ENCODE measurements around the gene ST7.

DNA sequence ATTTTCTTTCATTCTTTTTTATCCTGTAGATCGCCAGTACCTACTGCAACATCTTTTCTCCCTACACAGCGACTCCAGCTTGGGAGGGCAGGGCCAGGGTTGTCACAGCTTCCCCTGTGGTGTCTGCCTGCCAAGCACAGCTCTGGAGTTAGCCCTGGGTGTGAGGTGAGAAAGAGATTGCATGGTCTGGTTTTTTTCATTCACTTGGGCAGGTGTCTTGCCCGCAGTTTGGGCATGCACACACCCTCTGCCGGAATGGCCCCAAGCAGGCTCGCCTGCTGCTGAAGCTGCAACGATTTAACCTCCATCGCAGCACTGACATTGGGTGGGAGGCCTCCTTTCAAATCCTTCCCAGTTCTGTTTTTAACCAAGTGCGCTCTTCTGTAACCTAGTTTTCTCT, 236.8 kb downstream of the ST7 start:
- no peak for TF ChIP-seq POLR2A (IDR thresholded peaks at IDR 0.05)
- TF ChIP-seq, protein P1, sequence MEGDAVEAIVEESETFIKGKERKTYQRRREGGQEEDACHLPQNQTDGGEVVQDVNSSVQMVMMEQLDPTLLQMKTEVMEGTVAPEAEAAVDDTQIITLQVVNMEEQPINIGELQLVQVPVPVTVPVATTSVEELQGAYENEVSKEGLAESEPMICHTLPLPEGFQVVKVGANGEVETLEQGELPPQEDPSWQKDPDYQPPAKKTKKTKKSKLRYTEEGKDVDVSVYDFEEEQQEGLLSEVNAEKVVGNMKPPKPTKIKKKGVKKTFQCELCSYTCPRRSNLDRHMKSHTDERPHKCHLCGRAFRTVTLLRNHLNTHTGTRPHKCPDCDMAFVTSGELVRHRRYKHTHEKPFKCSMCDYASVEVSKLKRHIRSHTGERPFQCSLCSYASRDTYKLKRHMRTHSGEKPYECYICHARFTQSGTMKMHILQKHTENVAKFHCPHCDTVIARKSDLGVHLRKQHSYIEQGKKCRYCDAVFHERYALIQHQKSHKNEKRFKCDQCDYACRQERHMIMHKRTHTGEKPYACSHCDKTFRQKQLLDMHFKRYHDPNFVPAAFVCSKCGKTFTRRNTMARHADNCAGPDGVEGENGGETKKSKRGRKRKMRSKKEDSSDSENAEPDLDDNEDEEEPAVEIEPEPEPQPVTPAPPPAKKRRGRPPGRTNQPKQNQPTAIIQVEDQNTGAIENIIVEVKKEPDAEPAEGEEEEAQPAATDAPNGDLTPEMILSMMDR (IDR thresholded peaks at IDR 0.05), result no peak
